HG02885 (cell line): ENCODE measurements around the gene ST14.

Experiments used
- ATAC-seq: cut with Tn5 transposase; IDR thresholded peaks from one replicate; pipeline ENCODE4 v1.9.1; 2021; ENCODE audit warnings: mild to moderate bottlenecking; ENCODE audit not compliant: unreplicated experiment, poor library complexity

ST14 gene

DNA sequence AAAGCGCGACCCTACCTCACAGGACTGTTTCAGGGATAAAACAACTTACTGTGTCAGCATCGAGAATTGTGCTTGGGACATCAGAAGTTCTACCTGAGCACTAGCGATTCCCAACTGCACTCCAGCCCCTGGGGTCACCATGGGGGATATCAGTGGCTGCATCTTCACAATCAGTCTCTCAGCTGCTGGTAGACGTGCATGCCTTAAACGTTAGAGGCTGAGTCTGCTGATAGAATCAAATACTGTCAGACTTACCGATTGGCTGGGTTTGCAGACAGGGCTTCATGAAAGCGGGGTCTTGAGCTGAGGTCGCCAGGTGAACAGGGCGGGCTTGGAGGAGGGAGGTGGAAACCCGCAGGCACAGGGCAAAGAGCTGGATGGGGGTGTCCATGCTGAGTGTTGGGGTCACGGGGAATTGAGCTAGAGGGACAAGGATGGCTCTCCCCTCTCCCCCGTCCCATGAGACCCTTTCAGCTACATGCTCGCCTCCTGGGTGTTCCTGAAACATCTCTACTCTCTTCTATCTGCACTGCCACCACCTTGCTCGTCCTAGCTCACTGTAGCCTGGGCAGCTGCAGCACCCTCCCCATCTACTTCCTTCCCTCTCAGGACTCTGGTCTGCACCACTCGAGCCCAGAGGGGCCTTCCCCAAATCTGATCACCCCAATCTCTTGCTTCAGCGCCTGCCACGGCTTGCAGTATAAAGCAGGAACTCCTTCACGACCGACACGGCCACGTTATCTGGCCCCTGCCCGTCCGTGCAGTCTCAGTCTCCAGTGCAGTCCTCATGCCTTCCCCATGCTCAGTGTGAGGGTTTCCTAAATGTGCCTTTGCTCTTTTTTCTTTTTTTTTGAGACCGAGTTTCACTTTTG, 43.5 kb downstream of the ST14 start:
- no peak for ATAC-seq

- ATAC-seq, result no peak
Measured at GRCh38 chr11:130203766-130204702, 44.5 kb downstream of the ST14 start.

GRCh38 chr11:130204703-130205095, 45.1 kb downstream of the ST14 start:
- no peak for ATAC-seq

- no peak for ATAC-seq
Measured at GRCh38 chr11:130206141-130206540, 46.6 kb downstream of the ST14 start.

- ATAC-seq, result no peak
Measured at GRCh38 chr11:130208241-130209127, 48.9 kb downstream of the ST14 start.

- no peak for ATAC-seq
Measured at GRCh38 chr11:130209128-130209932, 49.7 kb downstream of the ST14 start.

GRCh38 chr11:130209954-130210854, 50.6 kb downstream of the ST14 start:
- no peak for ATAC-seq

DNA sequence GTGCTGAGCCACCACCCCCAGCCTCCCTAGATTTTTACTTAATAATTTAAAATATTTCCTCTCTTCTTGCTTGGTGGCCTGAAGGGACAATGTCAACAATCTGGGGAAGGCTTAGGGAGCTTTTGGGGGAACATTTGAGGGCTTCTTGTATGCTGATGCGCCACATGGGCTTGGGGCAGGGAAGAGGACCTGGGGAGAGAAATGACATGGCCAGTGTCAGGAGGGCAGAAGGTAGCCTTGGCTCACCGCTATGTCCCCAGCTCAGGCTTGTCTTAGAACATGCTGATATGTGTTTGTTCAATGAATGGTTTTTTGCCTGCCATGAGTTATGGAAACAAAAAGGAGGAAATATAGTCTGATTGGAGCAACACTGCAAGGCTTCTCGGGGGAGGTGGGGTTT, 51.6 kb downstream of the ST14 start:
- ATAC-seq, result no peak

DNA sequence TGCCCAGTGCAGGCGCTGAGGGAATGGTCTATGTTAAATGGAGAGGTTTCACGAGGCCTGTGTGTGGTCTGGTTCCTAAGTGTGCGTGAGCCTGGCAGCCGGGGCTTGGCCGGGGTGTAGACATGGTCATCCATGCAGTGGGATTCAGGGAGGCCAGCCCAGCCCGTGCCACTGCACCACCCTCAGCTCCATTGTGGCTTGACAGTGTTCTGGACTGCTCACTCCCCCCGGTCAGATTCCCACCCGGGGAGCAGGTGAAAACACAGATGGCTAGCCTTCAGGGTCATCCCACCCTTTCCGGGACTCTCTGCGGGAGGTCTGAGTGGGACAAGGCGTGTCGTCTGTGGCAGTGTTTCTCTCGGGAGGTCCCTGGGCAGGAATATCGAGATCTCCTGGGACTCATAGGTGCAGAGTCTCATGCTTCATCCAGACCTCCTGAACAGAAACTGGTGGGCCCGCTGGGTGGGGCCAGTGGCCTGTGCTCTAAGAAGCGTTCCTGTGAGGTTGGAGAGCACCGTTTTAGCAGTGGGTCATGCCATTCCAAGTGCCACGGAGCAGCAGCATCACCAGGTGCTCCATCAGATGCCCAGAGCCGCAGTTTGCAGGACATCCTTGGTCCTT, 52.3 kb downstream of the ST14 start:
- ATAC-seq, result no peak

DNA sequence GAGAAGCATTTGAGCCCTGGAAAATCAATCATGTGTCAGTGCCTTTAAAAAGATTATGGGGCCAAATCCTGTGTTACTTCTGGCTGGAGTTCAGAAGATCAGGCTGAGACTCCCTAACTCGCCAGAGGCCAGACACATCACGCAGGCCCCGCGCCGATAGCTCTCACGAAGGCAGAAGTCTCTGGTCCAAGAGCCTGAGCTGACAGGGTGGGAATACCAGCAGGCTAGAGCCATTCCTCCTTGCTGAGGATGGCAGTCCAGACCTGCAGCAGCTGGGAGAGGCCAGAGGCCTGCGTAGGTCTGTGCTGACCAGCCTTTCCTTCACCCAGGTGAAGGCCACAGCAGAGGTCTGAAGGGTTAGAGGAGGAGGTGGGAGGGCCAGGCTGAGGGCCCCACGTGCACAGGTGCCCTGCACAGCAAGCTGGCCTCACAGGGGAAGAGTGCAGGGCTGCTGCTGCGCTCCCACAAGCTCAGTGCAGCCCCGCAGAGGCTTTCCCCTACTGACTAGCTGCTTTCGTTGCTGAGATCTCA, 52.9 kb downstream of the ST14 start:
- peak; percentile 33 for ATAC-seq

DNA sequence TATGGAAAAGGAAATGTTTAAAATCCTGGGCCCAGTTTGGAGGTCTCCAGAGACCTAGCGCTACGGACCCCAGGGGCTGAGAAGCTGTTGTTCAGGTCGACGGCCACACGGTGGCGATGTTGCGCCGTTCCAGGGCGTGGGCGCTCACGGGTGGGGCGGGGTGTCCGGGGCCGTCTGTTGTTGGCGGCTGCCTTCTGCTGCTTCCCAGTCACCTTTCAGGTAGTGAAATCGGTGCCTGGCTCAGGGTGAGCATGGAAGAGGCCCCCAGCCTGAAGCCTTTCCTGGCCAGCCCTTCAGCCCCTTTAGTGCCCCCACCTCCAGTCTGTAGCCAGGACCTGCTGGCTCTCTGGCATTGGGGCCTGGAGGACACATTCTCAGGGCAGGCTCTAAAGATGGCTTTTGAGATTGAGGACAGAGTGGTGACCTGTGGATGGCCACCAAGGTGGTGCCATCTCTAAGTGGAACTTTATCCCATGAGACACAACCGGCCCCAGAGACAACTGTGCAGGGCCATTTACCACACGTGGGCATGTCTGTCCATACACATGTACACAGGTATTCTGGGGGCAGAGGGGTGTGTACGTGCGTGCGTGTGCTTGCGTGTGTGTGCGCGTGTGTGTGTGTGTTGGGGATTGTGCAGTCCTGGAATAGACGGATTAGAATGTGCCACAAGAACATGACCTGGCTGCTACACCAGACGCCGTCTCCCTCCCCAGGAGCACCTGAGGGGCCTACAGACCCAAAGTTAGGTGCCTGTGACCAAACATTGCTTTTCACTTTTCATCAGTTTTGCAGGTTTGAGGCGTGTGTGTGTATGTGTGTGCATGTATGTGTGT, 53.8 kb downstream of the ST14 start:
- ATAC-seq, result peak; percentile 89

GRCh38 chr11:130213979-130214281, 54.3 kb downstream of the ST14 start:
- no peak for ATAC-seq

GRCh38 chr11:130214861-130215530, 55.4 kb downstream of the ST14 start:
- no peak for ATAC-seq

GRCh38 chr11:130215531-130216220, 56.1 kb downstream of the ST14 start:
- ATAC-seq, result no peak

GRCh38 chr11:130216221-130216550, 56.6 kb downstream of the ST14 start:
- ATAC-seq, result no peak

- no peak for ATAC-seq
Measured at GRCh38 chr11:130216591-130217132, 57.1 kb downstream of the ST14 start.
